IMR-90 (cell line): Measurements from ENCODE around the gene ACOX1. TPM values are rescaled to one million over a fixed set of nuclear protein-coding genes. Genes with fewer than 3 reads are reported as not detected.
A peak's percentile ranks its signal among the peaks of the same experiment; 100 is the strongest.

Source experiments
- ATAC-seq: fragments of 200-7000 bp; cut with Tn5 transposase; 2 replicates; pipeline ENCODE4 v1.9.1; 2020; ENCODE audit warnings: low read depth, mild to moderate bottlenecking, moderate library complexity
- BruUV-seq: library from RNA; stranded (reverse); fragments of 400-500 nt; replicated peaks from 2 replicates; lab custom pipeline; 2021; lab: Mats Ljungman, UMichigan
- CTCF ChIA-PET: fragments of 300-600 bp; formaldehyde crosslinking; extraction: SDS; loops from one replicate; lab custom pipeline; 2021; ENCODE audit warnings: antibody characterized with exemption; lab: Yijun Ruan, JAX
- POLR2A ChIA-PET: fragments of 300-600 bp; sonication (Branson Sonifier 250); formaldehyde crosslinking; loops from one replicate; lab custom pipeline; 2022; ENCODE audit warnings: antibody characterized with exemption; ENCODE audit not compliant: unreplicated experiment; lab: Charles Lee
- DNase-seq: peaks from one replicate; pipeline ENCODE4 v3.0.0; 2013
- H2AFZ ChIP-seq: replicated peaks from 2 replicates; pipeline ENCODE3; 2013; ENCODE audit warnings: low read length, mild to moderate bottlenecking; ENCODE audit not compliant: poor library complexity
- H2AK5ac ChIP-seq: 2 replicates; pipeline ENCODE4 v1.6.1; 2013; ENCODE audit warnings: low read depth, low read length, inconsistent platforms
- H2AK9ac ChIP-seq: replicated peaks from 2 replicates; pipeline ENCODE3; 2013; ENCODE audit warnings: mild to moderate bottlenecking, low read depth, low read length, moderate library complexity; ENCODE audit not compliant: poor library complexity
- H2BK120ac ChIP-seq: 2 replicates; pipeline ENCODE4 v1.6.1; 2013; ENCODE audit warnings: low read depth, low read length, inconsistent platforms
- H2BK15ac ChIP-seq: 3 replicates; pipeline ENCODE4 v1.6.1; 2013; ENCODE audit warnings: low read depth, low read length, inconsistent platforms
- H2BK20ac ChIP-seq: 2 replicates; pipeline ENCODE4 v1.6.1; 2013; ENCODE audit warnings: low read depth, mild to moderate bottlenecking, inconsistent platforms, low read length, moderate library complexity
- H2BK5ac ChIP-seq: 2 replicates; pipeline ENCODE4 v1.6.1; 2013; ENCODE audit warnings: mild to moderate bottlenecking, low read depth, low read length, inconsistent platforms; ENCODE audit not compliant: poor library complexity, severe bottlenecking
- H3K14ac ChIP-seq: replicated peaks from 2 replicates; pipeline ENCODE4 v1.6.1; 2013; ENCODE audit warnings: low read depth, low read length, inconsistent platforms
- H3K18ac ChIP-seq: 2 replicates; pipeline ENCODE4 v1.6.1; 2013; ENCODE audit warnings: low read depth, low read length, control low read depth
- H3K23ac ChIP-seq: 2 replicates; pipeline ENCODE4 v1.6.1; 2013; ENCODE audit warnings: low read depth, low read length, inconsistent platforms
- H3K27ac ChIP-seq: 2 replicates; pipeline ENCODE4 v1.5.1; 2013; ENCODE audit warnings: mild to moderate bottlenecking, control low read depth, low read length; ENCODE audit not compliant: insufficient read depth
- H3K27me3 ChIP-seq: 2 replicates; pipeline ENCODE4 v1.6.1; 2013; ENCODE audit warnings: low read length; ENCODE audit not compliant: control insufficient read depth, insufficient read depth
- H3K36me3 ChIP-seq: 2 replicates; pipeline ENCODE4 v1.6.1; 2013; ENCODE audit warnings: low read length, mixed read lengths; ENCODE audit not compliant: control insufficient read depth, insufficient read depth
- H3K4ac ChIP-seq: 2 replicates; pipeline ENCODE4 v1.6.1; 2013; ENCODE audit warnings: low read depth, low read length, inconsistent platforms
- H3K4me1 ChIP-seq: 2 replicates; pipeline ENCODE4 v1.6.1; 2013; ENCODE audit warnings: low read length, mixed read lengths; ENCODE audit not compliant: control insufficient read depth, insufficient read depth
- H3K4me2 ChIP-seq: 2 replicates; pipeline ENCODE4 v1.6.1; 2013; ENCODE audit warnings: low read depth, mild to moderate bottlenecking, control low read depth, low read length, moderate library complexity
- H3K4me3 ChIP-seq: 2 replicates; pipeline ENCODE4 v1.5.1; 2013; ENCODE audit warnings: low read depth, mild to moderate bottlenecking, control low read depth, low read length, moderate library complexity; ENCODE audit not compliant: insufficient read depth
- H3K56ac ChIP-seq: 2 replicates; pipeline ENCODE4 v1.6.1; 2013; ENCODE audit warnings: low read length, inconsistent platforms; ENCODE audit not compliant: insufficient read depth; ENCODE audit errors: extremely low read depth
- H3K79me1 ChIP-seq, 2 experiments: 2 replicates each; pipeline ENCODE4 v1.6.1; 2013; ENCODE audit warnings: low read length in 2 of 2, inconsistent platforms in 1 of 2, low read depth in 1 of 2
- H3K9ac ChIP-seq: 2 replicates; pipeline ENCODE4 v1.6.1; 2013; ENCODE audit warnings: low read depth, low read length, control low read depth
- H3K9me1 ChIP-seq: 2 replicates; pipeline ENCODE4 v1.6.1; 2013; ENCODE audit warnings: low read length, inconsistent platforms; ENCODE audit not compliant: insufficient read depth
- H3K9me3 ChIP-seq: 2 replicates; pipeline ENCODE4 v1.6.1; 2013; ENCODE audit warnings: low read length; ENCODE audit not compliant: control insufficient read depth, insufficient read depth
- H4K20me1 ChIP-seq: 2 replicates; pipeline ENCODE4 v1.6.1; 2013; ENCODE audit warnings: low read length, inconsistent platforms; ENCODE audit not compliant: insufficient read depth
- H4K5ac ChIP-seq: 2 replicates; pipeline ENCODE4 v1.6.1; 2013; ENCODE audit warnings: mild to moderate bottlenecking, low read depth, low read length, control low read depth
- H4K8ac ChIP-seq, 2 experiments: 2 replicates each; pipeline ENCODE4 v1.6.1; 2013; ENCODE audit warnings: low read depth in 2 of 2, low read length in 2 of 2, control low read depth in 1 of 2, inconsistent platforms in 1 of 2
- H4K91ac ChIP-seq: 2 replicates; pipeline ENCODE4 v1.6.1; 2013; ENCODE audit warnings: low read depth, low read length, inconsistent platforms; ENCODE audit not compliant: insufficient read depth
- BHLHE40 ChIP-seq: fragments of 150-350 bp; IDR thresholded peaks from 2 replicates; pipeline ENCODE4 v1.6.1; 2016; ENCODE audit warnings: mild to moderate bottlenecking, low read depth, low read length
- CEBPB ChIP-seq: IDR thresholded peaks from 2 replicates; pipeline ENCODE4 v1.6.1; 2012; ENCODE audit warnings: low read depth, low read length, improper control_type of control experiment
- CHD1 ChIP-seq: IDR thresholded peaks from 2 replicates; pipeline ENCODE4 v1.6.1; 2012; ENCODE audit warnings: low read depth, low read length, improper control_type of control experiment
- CTCF ChIP-seq: conservative IDR thresholded peaks from 2 replicates; pipeline ENCODE4 v1.5.1; 2012; ENCODE audit warnings: mild to moderate bottlenecking, low read depth, low read length, improper control_type of control experiment
- FOS ChIP-seq: fragments of 150-350 bp; IDR thresholded peaks from 2 replicates; pipeline ENCODE4 v1.6.1; 2016; ENCODE audit warnings: low read depth, low read length
- MAFK ChIP-seq: IDR thresholded peaks from 2 replicates; pipeline ENCODE4 v1.6.1; 2012; ENCODE audit warnings: low read depth, low read length, improper control_type of control experiment
- MAZ ChIP-seq: IDR thresholded peaks from 2 replicates; pipeline ENCODE4 v1.6.1; 2012; ENCODE audit warnings: low read depth, mild to moderate bottlenecking, low read length, improper control_type of control experiment, moderate library complexity, borderline replicate concordance
- MXI1 ChIP-seq: IDR thresholded peaks from 2 replicates; pipeline ENCODE4 v1.6.1; 2012; ENCODE audit warnings: low read depth, mild to moderate bottlenecking, low read length, moderate library complexity, borderline replicate concordance
- POLR2A ChIP-seq: IDR thresholded peaks from 2 replicates; pipeline ENCODE4 v1.6.1; 2012; ENCODE audit warnings: mild to moderate bottlenecking, low read depth, low read length
- RAD21 ChIP-seq: IDR thresholded peaks from 2 replicates; pipeline ENCODE4 v1.6.1; 2012; ENCODE audit warnings: low read length, improper control_type of control experiment
- RCOR1 ChIP-seq: IDR thresholded peaks from 2 replicates; pipeline ENCODE4 v1.6.1; 2012; ENCODE audit warnings: mild to moderate bottlenecking, low read length, improper control_type of control experiment; ENCODE audit not compliant: insufficient replicate concordance
- RFX5 ChIP-seq: IDR thresholded peaks from 2 replicates; pipeline ENCODE4 v1.8.0; 2012; ENCODE audit warnings: low read depth, mild to moderate bottlenecking, low read length, moderate library complexity
- SMC3 ChIP-seq: fragments of 150-350 bp; IDR thresholded peaks from 2 replicates; pipeline ENCODE4 v1.6.1; 2016; ENCODE audit warnings: low read depth, mild to moderate bottlenecking, antibody characterized with exemption, low read length, moderate library complexity
- USF2 ChIP-seq: fragments of 150-350 bp; IDR thresholded peaks from 2 replicates; pipeline ENCODE4 v1.6.1; 2017; ENCODE audit warnings: mild to moderate bottlenecking, antibody characterized with exemption, low read length, low read depth
- WGBS, 2 experiments: methylation state at CpG; one replicate each; pipeline versions ENCODE4 v1.1.5 to v1.1.7; 2013; ENCODE audit warnings: missing lambda C conversion rate in 2 of 2; ENCODE audit not compliant: insufficient read length in 1 of 2; ENCODE audit errors: extremely low coverage in 2 of 2; 5-methylcytosine and 5-hydroxymethylcytosine counted together
- dilution Hi-C: fragments of 300-500 bp; cut with HindIII; formaldehyde crosslinking; loops from one replicate; pipeline ENCODE4 v1.14.3; 2018; ENCODE audit warnings: low sequenced_read_pairs; ENCODE audit not compliant: unreplicated experiment
- in situ Hi-C: fragments of 300-500 bp; cut with MboI; formaldehyde crosslinking; loops from 3 replicates; pipeline ENCODE4 v1.14.3; 2019; ENCODE audit warnings: low sequenced_read_pairs, inconsistent platforms, mixed read lengths
- intact Hi-C: fragments of 100-400 bp; cut with micrococcal nuclease; formaldehyde crosslinking; loops from 2 replicates; pipeline ENCODE4 v1.10.0; 2022
- polyA plus RNA-seq, 3 experiments: library from polyadenylated mRNA; depleted of rRNA; stranded (reverse); fragments of >200 nt; gene quantifications; 2 replicates each; pipeline ENCODE4 v1.2.3, GENCODE V29; 2012; ENCODE audit warnings: low replicate concordance in 1 of 3
- total RNA-seq: library from RNA; depleted of rRNA; stranded (reverse); fragments of >200 nt; gene quantifications from 2 replicates; pipeline ENCODE4 v1.2.3, GENCODE V29; 2012

Gene ACOX1
- total and polyA plus RNA-seq, 2 of the 4 experiments (the other 2 are of a cell fraction): 16.1 to 94.8 TPM

- peak within 1 kb of the TSS; percentile 92 for H3K4me2 ChIP-seq
- no peak within 1 kb of the TSS for H2BK120ac ChIP-seq
- H3K36me3 ChIP-seq: no peaks in the 10 kb centered on the region; the same call in 1 of the 2 replicates
- dilution Hi-C loops (no loop called here), in situ Hi-C loops (no loop called here), intact Hi-C loops (loop anchor here (5.0 kb wide), 1 partner anchor 34 kb away; no protein-coding TSS in a partner anchor)
- H3K9ac ChIP-seq: peak within 1 kb of the TSS; percentile 73
- peak within 1 kb of the TSS; percentile 61 for H2AK9ac ChIP-seq
- H3K9me3 ChIP-seq: no peaks in the 10 kb centered on the region
- peak within 1 kb of the TSS; percentile 27; the same call in 1 of the 2 replicates for H4K5ac ChIP-seq
- H2AK5ac ChIP-seq: no peak within 1 kb of the TSS
- H2BK15ac ChIP-seq: no peak within 1 kb of the TSS
- 2% methylated on average over 32 of the region's 63 CpGs; no CpG with 5 or more reads in 1 of the 2 experiments for WGBS, 2 experiments
- no peaks in the 10 kb centered on the region for H4K20me1 ChIP-seq
- H2AFZ ChIP-seq: peak within 1 kb of the TSS; percentile 94
- ChIA-PET POLR2A (interaction anchor here (0.6 to 1.0 kb wide), 2 partner anchors 35 to 38 kb away, joined by 3 read pairs; partner anchors contain the start of genes ACOX1 and TEN1), CTCF (interaction anchor here (0.5 to 1.0 kb wide), 3 partner anchors 19 to 114 kb away, joined by 3 to 4 read pairs (median 4); no protein-coding TSS in a partner anchor)
- H3K56ac ChIP-seq: peak within 1 kb of the TSS; percentile 29
- H4K91ac ChIP-seq: peak within 1 kb of the TSS; percentile 8; the same call in 1 of the 2 replicates
- peak within 1 kb of the TSS; percentile 22 for H3K4ac ChIP-seq
- TF ChIP-seq POLR2A (peak; percentile 93), RAD21 (no peak), MXI1 (peak; percentile 100), RFX5 (no peak), USF2 (peak; percentile 38; the same call in 1 of the 2 replicates), RCOR1 (no peak), MAFK (no peak), CHD1 (no peak), CTCF (no peak), CEBPB (no peak), BHLHE40 (peak; percentile 44; the same call in 1 of the 2 replicates), MAZ (peak; percentile 91; the same call in 1 of the 2 replicates), SMC3 (no peak), FOS (0 out of 2 replicates have a peak, but pooled peaks have one; percentile 2)
- peaks cover 5% of the 10 kb centered on the region; the same call in 1 of the 2 replicates for H3K9me1 ChIP-seq
- peak within 1 kb of the TSS; percentile 3 for H2BK5ac ChIP-seq
- DNase-seq: peak; percentile 90
- H3K4me1 ChIP-seq: peaks cover 3% of the 10 kb centered on the region; the same call in 1 of the 2 replicates
- H3K14ac ChIP-seq: peak within 1 kb of the TSS; percentile 48
- H3K79me1 ChIP-seq: peaks cover 5 to 9% of the 10 kb centered on the region in 2 experiments; a peak in 2 of 4 replicates
- no peak within 1 kb of the TSS for H2BK20ac ChIP-seq
- H3K4me3 ChIP-seq: peak within 1 kb of the TSS; percentile 72
- peak within 1 kb of the TSS; percentile 85 for H3K23ac ChIP-seq
- BruUV-seq: no TSS peak
- H3K27ac ChIP-seq: peak within 1 kb of the TSS; percentile 57
- H3K18ac ChIP-seq: no peak within 1 kb of the TSS
- ATAC-seq: peak; percentile 99
- no peaks in the 10 kb centered on the region for H3K27me3 ChIP-seq
- peak within 1 kb of the TSS; percentile 54 to 56; a peak in 3 of 4 replicates for H4K8ac ChIP-seq
Measured at GRCh38 chr17:75940727-75941441, 38.1 kb downstream of the ACOX1 start, which contains the start of gene FBF1. FBF1 (minus strand) TSS chr17:75941042; CDS start chr17:75938149, 2,893 bp downstream.
